Suppressor macrophage (primary cell): ENCODE measurements around the gene ASB11.
A peak's percentile ranks its signal among the peaks of the same experiment; 100 is the strongest.
"Not testable (repeated sequence)": the region's sequence is repeated elsewhere in the genome, so short reads cannot be mapped to it uniquely, and the experiment has no call there.

Source experiments
- DNase-seq, 4 experiments: peaks; one replicate each; pipeline ENCODE4 v3.0.0-alpha.2; 2020 to 2022

ASB11 gene

DNA sequence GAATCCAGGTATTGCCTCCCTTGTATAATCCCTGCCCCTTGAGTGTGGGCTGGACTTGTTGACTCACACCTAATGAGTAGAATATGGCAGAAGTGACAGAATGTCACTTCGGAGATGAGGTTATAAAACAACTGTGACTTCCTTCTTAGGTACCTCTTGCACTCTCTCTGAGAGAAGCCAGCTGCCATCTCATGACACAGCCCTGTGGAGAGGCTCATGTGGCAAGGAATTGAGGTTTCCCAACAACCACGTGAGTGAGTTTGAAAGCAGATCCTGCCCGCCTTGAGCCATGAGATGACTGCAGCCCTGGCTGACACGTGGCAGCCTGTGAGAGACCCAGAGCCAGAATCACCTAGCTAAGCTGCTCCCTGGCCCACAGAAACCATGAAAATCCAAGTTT is 13.5 kb downstream of the ASB11 start:
- DNase-seq = peak; percentile 83 to 93 (median 88)

DNA sequence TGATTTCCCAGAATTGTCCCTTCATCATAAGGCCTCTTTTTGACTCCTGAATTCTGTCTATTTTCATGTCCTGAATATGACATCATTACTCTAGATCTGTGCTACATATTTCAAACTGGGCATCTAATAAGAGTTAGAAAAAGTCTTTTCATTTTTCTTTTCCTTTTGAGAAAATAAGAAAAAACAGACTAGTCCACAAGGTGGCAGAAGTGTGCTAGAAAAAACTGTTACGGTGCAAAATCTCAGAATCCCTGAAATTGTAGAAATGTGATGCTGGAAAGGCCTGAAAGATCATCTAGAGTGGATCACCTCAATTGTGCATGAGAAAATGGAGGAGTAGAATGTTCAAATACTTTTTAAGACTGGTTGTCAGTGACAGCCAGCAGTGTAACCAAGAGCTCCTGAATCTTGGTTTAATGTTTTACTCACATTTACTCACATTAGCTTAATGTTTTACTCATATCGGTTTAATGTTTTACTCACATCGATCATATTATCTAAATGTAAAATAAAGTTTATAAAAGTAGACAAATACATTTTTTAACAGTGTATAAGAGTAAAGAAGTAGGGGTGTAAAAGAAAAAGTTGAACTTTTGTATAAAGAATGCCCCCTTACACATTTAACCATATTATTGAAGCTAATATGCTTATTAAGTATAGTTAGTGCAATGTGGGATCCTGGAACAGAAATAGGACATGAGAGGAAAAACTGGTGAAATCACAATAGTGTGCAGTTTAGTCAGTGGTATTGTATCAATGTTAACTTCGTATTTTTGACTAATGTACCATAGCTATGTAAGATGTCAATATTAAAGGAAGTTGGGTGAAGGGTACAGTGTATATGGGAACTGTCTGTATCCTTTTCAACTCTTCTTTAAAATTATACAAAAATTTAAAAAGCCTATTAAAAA is 15.2 kb downstream of the ASB11 start:
- peak; percentile 16 to 58 (median 44) for DNase-seq

DNA sequence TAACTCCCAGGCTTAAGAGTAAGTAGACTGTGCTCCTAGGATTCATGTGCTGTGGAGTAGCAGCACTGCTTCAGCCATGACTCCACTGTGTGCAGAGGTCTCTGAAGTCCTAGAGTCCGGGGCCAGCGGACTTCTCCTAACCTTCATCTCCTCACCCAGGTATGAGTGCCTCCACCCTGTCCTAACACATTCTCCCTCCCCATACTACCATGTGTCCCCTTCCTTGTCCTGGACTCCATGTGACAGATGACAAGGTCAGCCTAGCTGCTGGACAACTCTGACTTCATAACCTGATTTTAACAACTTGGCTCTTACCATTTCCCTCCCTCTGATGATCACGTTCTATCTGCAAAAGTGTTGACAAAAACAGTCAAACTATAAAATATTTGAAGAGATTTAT is 16.7 kb downstream of the ASB11 start:
- DNase-seq = no peak

DNA sequence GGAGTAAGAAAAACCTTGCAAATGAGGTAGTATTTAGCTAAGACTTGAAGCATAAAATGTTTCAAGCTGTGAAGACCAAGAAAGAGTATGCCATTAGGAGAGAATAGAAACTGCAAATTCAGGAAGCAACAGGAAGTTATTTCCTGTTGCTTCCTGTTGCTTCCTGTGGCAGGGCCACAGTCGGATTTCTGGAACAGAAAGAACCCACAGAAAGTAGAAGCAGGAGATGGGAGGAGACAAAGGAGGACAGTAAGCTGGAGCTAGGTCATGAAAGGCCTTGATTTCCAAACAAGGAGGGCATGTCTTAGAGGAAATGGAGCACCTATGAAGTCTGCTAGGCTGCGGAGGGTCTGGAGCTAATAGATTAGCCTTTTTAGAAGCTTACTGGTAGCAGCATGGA is 17.2 kb downstream of the ASB11 start:
- peak; percentile 16 to 50 (median 36) for DNase-seq

DNA sequence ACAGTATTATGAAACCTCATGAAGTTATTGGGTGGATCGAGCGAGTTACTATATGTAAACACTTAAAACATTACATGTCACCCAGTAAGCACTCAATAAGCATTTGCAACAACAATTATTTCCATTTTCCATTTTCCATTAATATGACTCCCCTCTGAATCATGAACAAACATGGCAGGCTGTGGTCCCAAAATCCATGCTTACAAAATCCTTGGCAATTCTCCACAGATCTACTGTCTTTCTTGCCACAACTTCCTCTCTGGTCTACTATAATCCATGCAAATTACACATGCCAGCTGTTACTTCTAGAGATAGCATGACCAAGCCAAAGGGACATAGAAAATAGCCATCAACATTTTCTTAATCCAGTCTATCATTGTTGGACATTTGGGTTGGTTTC is 22.0 kb downstream of the ASB11 start:
- peak in 1 of 4 experiments; percentile 5 for DNase-seq

DNA sequence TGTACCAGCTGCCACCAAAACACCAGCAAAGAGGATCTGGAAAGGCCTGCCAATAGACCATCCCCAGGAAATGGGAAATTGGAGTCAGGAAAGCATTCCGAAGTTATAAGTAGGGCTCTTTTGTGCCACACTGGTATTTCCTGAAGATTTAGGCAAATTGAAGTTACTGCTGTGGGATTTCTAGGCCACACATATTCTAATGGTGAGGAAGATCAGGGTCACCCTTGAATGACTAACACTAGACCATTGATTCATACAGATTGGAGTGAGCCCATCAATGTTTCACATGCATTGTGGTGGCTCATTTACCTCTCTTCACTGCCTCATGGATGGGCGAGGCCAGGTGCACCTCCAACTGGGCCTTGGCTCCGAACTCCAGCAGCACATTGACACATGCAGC is 22.6 kb downstream of the ASB11 start:
- DNase-seq = no peak

DNA sequence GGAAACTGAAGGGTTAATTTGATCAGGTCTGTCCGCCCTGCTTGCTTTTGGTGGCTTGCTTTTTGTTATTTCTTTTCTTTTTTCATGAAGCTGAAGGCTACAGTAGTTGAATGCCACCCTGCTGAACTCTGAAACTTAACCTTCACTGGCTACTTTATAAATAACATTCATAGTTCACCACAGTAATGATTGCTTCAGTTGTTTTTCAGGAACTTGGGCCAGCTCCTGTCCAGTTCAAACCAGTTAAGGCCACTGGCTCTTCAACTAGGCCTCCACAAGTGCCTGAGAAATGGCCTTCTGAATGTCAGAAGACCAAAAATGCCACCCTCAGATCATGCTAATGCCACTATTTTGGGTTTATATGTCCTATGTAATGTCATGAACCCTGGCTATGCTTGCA is 37.8 kb downstream of the ASB11 start:
- peak in 3 of 4 experiments; percentile 11 to 24 (median 22) for DNase-seq

DNA sequence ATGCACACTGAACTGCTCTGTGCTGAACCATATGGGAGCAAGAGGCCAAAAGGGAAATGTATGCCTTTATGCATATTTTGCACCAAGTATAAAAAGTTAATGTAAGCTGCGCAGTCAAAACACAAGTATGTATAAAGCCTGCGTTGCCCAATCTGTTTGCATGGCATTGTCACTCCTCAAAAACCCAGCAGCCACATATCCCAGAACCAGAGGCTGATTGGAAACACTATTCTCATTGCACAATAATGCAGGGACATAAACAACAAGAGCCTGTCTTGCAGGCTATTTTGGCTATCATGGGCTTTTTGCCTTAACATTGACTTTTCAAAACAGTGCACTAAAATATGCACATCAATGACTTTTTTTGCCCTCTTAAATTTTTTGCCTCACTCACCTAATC is 40.5 kb downstream of the ASB11 start:
- no peak for DNase-seq

DNA sequence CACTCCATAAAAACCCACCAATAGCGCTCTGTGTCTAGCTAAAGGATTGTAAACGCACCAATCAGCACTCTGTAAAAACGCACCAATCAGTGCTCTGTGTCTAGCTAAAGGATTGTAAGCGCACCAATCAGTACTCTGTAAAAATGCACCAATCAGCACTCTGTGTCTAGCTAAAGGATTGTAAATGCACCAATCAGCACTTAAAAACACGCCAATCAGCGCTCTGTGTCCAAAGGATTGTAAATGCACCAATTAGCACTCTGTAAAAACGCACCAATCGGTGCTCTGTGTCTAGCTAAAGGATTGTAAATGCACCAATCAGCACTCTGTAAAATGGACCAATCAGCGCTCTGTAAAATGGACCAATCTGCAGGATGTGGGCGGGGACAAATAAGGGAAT is 42.2 kb downstream of the ASB11 start:
- not testable (repeated sequence) for DNase-seq

DNA sequence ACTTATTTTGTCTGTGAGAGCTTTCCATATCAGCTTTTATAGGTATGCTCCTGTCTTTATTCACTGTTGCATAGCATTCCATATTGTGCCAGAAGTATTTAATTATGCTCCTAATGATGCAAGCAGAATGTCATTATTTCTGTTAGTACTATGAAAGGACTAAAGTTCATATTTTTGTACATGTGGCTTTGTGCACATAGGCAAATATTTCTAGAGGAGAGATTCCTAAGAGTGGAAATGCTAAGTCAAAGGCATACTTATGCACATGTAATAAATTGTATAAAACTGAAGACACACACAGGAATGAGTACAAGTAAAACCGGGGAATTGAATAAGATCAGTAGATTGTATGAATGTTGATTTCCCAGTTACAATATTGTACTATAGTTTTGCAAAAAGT is 43.7 kb downstream of the ASB11 start:
- no peak for DNase-seq

DNA sequence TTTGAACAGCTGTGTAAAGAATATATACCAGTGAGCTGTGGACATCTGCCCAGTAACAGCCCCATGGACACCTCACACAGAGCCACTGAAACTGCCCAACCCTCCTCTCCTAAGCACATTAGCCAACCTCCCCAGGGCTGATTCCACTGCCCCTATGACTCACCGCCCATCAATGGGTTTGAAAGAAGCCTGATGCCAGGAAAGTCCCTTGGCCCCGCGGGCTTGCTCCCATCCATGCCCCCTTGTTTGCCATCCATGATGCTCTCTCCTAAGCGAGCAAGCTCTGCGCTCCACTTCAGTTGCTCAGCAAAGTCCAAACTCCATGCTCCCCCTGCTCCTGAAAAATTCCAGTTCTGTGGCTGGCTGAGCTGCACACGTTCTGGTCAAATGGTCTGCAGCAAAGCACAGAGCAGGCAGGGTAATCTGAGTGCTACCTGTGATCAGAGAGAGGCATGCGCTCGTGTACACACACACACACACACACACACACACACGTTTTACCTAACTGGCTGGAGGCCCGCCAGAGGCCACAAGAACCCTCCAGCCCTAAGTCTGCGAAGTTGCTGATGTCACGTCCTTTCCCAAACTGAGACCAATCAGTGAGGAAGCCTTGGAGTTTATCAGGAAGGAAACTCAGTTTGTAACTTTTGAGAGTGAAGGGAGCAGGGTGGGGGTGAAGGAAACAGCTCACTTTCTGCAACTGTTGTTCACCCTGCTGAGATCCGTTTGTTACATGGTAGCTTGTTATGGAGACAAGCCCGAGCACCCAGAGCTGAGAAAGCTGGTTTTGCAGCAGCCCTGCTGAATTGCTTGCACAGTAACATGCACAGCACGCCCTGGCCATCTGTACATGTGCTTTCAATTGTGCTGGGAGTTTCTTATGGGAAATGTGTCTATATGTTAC is 45.6 kb downstream of the ASB11 start, which contains the start of gene ASB9:
TSS of gene ASB9 (minus strand) at position 466 of the 904 bp plus-strand sequence. CDS start at position 257, 209 bp downstream.
- peak; percentile 27 to 38 (median 34) for DNase-seq

DNA sequence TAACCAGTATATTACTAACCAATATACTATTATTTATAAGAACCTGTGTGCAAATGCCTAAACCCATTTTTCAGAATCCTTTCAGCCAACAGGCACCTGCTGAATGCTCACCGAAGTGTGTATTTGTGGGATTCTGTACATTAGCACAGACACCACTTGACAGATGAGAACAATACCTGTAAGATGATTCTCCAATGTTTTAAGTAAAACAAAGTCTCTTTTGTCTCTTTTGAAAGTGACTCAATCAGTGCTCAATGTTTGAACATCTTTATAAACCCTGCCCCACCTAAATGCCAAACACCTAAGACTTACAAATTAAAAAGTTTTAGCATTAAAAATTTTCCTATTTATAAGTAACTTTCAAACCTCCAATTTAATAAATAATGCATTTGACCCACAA is 46.3 kb downstream of the ASB11 start:
- DNase-seq = no peak

DNA sequence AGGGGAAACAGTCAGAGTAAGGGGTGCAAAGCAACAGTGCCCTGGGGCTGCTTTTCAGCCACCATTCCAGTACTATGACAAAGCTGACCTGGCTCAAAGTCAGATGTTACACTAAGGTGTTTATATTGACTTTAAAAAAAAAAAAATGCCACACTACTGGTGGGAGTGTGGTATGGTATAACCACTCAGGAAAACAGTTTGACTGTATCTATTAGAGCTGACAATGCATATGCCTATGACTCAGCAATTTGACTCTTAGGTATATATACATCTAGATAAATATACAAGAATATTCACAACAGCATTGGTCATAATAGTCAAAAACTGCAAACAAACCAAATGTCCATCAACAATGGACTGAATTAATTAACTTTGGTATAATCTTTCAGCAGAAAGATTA is 60.6 kb downstream of the ASB11 start:
- DNase-seq = no peak

DNA sequence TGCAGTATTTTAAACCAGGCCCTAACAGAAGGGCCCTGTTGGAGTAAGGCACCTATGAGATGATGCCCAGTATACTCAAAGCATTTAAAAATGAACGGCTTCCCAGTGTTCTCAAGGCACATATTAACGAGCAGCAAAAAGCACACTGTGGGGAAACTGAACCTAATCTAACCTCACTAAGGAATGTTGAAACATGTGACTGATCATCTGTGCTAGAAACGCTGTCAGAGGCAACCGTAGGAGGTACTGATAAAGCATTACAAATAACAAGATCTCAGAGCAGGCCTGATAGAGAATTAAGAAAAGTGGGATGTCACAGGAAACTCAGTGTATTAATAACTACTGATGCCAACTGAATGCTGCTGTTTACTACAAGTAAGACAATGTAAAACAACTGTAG is 69.5 kb downstream of the ASB11 start:
- DNase-seq = no peak

DNA sequence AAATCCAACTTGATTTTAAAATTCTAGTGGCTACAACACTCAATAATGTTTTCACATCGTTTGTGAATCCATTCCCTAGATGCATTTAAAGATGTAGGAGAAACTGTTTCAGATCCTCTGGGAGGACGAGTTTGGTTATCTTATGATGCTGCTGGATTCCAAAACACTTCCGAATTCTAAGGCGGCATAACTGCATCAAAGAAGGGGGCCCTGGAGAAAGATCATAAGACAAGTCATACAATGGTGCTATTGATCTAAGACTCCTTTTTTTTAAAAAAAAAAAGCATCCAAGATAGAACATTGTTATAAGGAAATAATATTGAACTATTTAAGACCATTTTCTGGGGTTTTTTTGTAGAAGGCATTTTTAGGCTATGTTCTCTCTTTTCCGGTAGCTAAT is 71.0 kb downstream of the ASB11 start:
- no peak for DNase-seq

DNA sequence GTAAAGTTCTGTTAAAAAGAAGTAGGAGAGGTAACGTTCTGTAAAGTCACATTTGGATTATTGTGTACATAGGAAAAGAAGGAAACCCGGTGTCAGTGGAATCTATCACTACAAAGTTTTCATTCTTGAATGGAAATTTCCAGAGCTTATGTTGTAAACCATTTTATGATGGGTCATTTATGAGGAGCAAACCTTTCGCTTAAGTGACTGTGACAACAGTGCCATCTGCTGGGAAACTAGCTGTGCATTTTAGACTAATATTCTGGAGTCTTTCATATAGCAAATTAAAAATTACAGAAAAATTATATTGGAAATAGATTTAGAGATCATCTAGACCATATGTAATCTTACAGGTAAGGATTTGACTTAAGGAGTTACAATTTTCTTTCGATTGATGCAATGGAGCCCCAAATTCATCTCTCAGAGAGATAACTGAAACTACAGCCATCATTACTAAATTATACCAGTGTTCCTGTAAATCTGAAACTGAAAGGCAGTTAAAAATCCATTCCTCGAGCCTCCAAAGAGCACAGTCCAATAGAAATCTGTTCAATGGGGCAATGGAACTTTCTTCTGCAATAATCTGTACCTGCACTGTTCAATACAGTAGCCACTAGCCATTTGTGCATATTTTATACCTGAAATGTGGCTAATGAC is 72.4 kb downstream of the ASB11 start:
- peak; percentile 59 to 75 (median 62) for DNase-seq

DNA sequence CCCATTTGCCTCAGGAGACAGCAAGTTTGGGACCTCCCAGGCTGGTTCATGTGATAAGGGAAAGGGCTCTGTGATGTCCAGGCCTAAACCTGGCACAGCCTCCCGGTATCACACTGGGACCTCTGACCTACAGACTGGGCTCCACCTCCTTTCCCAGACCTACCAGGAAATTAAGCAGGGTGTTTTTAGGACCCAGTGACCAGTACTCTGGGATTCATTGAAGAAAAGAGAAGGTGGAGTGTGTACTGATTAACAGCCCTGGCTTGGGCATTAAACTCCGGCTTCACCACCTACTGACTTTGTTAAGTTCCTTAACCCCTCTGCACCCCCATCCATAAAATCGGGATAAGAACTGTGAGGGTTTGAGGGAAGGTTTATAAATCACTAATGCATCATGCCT is 74.1 kb downstream of the ASB11 start:
- DNase-seq = no peak

DNA sequence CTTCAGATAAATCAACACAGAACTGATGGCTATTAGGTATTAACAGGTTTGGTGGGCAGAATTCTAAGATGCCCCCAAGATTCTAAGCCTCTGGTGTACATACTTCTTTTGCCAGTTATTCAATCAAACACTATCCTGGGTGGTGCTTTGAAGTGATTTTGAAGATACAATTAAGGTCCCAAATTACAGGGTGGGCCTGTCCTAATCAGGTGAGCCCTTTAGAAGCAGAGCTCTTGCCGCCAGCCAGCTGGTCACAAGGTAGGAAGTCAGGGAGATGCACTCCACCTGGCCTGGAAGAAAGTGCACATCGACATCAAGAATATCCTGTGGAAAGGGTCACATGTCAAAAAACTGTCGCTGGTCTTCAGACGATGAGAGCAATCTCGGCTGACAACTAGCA is 75.0 kb downstream of the ASB11 start:
- DNase-seq = no peak

DNA sequence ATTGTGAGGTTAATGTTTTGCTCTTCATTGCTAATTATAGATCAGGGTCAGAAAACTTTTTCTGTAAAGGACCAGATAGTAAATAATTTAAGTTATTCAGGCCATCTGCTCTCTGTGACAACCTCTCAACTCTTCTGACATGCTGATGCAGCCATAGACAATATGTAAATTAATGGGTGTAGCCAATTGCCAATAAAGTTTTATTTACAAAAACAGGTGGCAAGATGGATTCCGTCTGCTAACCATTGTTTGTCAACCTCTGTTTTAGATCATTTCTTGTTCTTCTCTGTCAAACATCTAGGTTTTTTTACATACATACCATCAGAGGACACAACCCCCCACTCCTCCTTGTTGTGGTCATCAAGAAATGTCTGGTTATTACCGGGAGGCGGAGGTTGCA is 79.3 kb downstream of the ASB11 start:
- DNase-seq = no peak

DNA sequence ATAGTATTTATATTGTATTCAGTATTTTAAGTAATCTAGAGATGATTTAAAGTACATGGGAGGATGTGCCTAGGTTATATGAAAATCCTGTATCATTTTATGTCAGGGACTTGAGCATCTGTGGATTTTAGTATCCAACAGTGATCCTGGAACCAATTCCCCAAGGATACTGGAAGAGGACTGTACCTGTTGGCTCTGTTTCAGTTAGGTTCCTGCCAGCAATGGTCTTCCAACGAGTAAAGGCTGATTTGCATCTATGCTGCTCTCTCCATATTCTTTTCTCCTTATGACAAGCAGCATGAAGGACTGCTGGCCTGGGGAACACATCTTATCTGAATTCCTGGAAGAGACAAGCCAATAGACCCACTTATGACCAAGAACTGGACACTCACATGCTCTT is 80.4 kb downstream of the ASB11 start:
- DNase-seq = no peak

DNA sequence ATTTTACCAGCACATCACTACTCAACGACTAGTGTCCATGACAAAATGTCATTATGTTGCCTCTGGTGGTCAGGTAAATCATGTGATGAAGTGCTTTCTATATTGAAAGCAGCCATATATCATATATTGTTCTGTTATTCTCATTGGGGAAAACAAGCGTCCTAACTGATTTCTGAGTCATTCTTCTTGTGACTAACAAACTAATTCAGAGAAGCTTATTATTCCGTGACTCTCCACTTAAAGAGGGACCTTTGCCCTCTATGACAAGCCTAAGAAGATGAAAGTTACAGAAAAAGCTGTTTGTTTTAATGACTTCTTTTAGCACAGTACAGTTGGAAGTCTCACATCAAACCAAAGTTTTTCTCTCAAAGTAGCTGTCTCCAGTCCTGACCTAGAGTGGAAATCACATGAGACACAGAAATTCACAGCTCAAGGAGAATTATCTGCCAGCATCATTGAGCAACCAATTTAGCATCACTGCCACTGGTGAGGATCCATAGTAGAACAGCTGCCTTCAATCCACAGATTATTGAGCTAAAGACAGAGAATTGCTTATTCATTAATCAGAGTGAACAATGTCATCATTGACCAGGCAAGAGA is 81.9 kb downstream of the ASB11 start:
- no peak for DNase-seq
